RWPE2 (cell line): ENCODE data around the gene NLRP8.

Experiments used
- ATAC-seq: fragments of 200-7000 bp; cut with Tn5 transposase; 3 replicates; pipeline ENCODE4 v1.9.1; 2021; ENCODE audit warnings: low read depth
- DNase-seq: peaks from one replicate; pipeline ENCODE4 v3.0.0-alpha.2; 2020; ENCODE audit warnings: low spot score
- H3K27ac ChIP-seq: fragments of 450-650 bp; 2 replicates; pipeline ENCODE4 v1.5.1; 2017; ENCODE audit warnings: mild to moderate bottlenecking; ENCODE audit not compliant: poor library complexity, severe bottlenecking
- H3K27me3 ChIP-seq: fragments of 250-450 bp; sonication (Bioruptor Pico); 2 replicates; pipeline ENCODE4 v1.5.1; 2021; ENCODE audit warnings: mild to moderate bottlenecking, moderate library complexity; ENCODE audit not compliant: insufficient read depth, poor library complexity, severe bottlenecking
- H3K36me3 ChIP-seq: fragments of 250-450 bp; sonication (Bioruptor Pico); 2 replicates; pipeline ENCODE4 v1.5.1; 2020; ENCODE audit warnings: low read depth, mild to moderate bottlenecking, moderate library complexity
- H3K4me1 ChIP-seq: fragments of 250-450 bp; sonication (Bioruptor Pico); 2 replicates; pipeline ENCODE4 v1.5.1; 2021; ENCODE audit warnings: mild to moderate bottlenecking, moderate library complexity; ENCODE audit not compliant: insufficient read depth, poor library complexity, severe bottlenecking
- H3K4me3 ChIP-seq: fragments of 250-450 bp; sonication (Bioruptor Pico); 2 replicates; pipeline ENCODE4 v1.5.1; 2021; ENCODE audit warnings: mild to moderate bottlenecking, moderate library complexity; ENCODE audit not compliant: severe bottlenecking
- H3K9me3 ChIP-seq: fragments of 250-450 bp; sonication (Bioruptor Pico); 2 replicates; pipeline ENCODE4 v1.5.1; 2021; ENCODE audit warnings: mild to moderate bottlenecking, moderate library complexity; ENCODE audit not compliant: severe bottlenecking
- TF ChIP-seq, protein P1 (sequence below): fragments of 450-650 bp; IDR thresholded peaks from one replicate; pipeline ENCODE4 v1.5.1; 2017; ENCODE audit warnings: mild to moderate bottlenecking, moderate library complexity; ENCODE audit not compliant: poor library complexity, severe bottlenecking

The NLRP8 gene

DNA sequence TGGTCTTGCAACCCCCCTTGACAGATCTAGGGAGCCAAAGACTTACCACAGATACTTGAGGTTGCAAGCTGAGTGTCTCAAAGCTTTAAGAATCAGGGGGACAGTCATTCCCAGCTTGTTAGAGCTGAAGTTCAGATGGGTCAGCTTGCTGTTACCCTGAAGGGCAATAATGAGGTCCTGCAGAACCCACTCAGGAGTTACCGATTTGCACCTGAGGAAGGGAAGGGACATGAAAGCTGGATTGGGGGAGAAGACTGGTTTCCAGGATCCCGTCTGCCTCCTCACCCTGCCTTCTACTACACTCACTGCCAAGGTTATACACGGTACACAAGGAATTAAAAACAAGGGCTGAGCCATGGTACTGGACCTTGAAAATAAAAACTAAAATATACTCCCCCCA is 39.9 kb upstream of the NLRP8 start:
- Histone ChIP-seq H3K9me3 (no peaks in the 10 kb centered on the region), H3K27ac (no peak overlapping the region), H3K4me3 (no peak overlapping the region), H3K36me3 (no peaks in the 10 kb centered on the region), H3K27me3 (no peaks in the 10 kb centered on the region), H3K4me1 (no peaks in the 10 kb centered on the region)
- TF ChIP-seq, protein P1, sequence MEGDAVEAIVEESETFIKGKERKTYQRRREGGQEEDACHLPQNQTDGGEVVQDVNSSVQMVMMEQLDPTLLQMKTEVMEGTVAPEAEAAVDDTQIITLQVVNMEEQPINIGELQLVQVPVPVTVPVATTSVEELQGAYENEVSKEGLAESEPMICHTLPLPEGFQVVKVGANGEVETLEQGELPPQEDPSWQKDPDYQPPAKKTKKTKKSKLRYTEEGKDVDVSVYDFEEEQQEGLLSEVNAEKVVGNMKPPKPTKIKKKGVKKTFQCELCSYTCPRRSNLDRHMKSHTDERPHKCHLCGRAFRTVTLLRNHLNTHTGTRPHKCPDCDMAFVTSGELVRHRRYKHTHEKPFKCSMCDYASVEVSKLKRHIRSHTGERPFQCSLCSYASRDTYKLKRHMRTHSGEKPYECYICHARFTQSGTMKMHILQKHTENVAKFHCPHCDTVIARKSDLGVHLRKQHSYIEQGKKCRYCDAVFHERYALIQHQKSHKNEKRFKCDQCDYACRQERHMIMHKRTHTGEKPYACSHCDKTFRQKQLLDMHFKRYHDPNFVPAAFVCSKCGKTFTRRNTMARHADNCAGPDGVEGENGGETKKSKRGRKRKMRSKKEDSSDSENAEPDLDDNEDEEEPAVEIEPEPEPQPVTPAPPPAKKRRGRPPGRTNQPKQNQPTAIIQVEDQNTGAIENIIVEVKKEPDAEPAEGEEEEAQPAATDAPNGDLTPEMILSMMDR, result no peak
- no peak for DNase-seq
- no peak for ATAC-seq

DNA sequence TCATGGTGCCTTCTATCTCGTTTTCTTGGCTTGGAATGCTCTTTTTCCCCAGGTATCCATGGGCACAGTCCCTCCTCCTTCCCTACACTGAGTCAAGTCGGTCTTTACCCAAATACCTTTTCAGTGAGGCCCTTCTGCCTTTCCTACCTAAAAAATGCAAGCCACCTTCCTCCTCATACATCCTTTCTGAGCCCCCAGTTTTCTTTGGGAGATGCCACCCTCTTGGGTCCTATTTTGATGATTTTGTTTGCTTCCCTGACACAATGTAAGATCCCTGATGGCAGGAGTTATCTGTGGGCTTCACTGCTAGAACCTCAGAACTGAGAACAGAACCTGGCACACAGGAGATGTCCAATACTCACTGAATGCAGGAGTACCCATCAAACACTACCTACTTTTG is 37.8 kb upstream of the NLRP8 start:
- Histone ChIP-seq H3K36me3 (no peaks in the 10 kb centered on the region), H3K4me3 (no peak overlapping the region), H3K9me3 (no peaks in the 10 kb centered on the region), H3K4me1 (no peaks in the 10 kb centered on the region), H3K27ac (no peak overlapping the region), H3K27me3 (no peaks in the 10 kb centered on the region)
- TF ChIP-seq, protein P1, result no peak
- DNase-seq (no peak), ATAC-seq (no peak)

DNA sequence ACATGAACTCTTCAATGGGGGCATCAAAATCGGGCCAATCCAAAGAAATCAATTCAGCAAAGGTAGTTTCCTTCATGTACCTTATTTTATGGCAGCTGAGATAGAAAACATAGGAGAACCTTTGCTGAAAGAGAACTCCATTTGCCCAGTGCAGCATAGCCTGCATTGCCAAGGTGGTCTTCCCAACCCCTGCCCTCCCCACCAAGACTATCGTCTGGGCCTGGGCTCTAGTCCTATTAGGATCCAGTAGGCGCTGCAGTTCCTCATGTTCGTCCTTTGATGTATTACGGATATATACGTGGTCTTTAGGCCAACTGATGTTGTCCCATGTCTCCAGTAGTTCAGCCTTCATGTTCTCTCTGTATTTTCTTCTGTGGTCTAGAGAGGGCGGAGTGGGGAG is 34.7 kb upstream of the NLRP8 start:
- H3K9me3 ChIP-seq, result peaks cover 2% of the 10 kb centered on the region
- TF ChIP-seq, protein P1, result no peak
- no peaks in the 10 kb centered on the region for H3K4me1 ChIP-seq
- H3K27me3 ChIP-seq, result no peaks in the 10 kb centered on the region
- no peak overlapping the region for H3K27ac ChIP-seq
- no peak overlapping the region for H3K4me3 ChIP-seq
- no peak for ATAC-seq
- no peak for DNase-seq
- no peaks in the 10 kb centered on the region for H3K36me3 ChIP-seq

DNA sequence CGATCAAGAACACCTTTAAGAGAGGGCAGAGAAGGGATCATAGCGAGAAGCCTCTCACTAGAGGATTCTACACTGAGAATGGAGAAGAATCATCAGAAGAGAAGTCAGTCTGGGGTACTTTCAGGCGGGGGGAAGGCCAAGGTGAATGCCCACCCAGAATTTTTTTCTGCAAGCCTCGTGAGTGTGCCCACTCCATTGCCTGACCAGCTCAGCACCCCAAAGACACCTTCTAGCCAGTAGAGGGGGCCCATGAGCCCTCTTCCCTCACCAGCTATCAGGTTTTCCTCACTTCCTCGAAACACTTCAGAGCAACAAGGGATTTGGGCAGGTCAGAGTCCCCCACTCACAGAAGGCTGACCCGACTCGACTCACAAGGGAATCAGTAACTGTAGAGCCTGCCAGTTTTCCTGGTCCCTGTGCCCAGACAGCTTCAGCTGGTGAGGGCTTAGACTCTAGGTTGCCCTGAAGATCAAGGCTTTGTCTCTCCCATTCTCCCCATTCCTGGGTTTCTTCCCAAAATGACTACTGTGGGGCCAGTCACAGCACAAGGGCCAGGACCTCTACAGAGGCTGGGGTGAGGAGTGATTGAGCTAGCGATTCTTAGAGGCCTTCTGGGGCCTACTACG is 33.9 kb upstream of the NLRP8 start:
- no peaks in the 10 kb centered on the region for H3K27me3 ChIP-seq
- ATAC-seq, result no peak
- TF ChIP-seq, protein P1, result peak; percentile 28
- no peaks in the 10 kb centered on the region for H3K4me1 ChIP-seq
- no peak for DNase-seq
- H3K9me3 ChIP-seq, result peaks cover 4% of the 10 kb centered on the region
- H3K27ac ChIP-seq, result no peak overlapping the region
- no peak overlapping the region for H3K4me3 ChIP-seq
- no peaks in the 10 kb centered on the region for H3K36me3 ChIP-seq

DNA sequence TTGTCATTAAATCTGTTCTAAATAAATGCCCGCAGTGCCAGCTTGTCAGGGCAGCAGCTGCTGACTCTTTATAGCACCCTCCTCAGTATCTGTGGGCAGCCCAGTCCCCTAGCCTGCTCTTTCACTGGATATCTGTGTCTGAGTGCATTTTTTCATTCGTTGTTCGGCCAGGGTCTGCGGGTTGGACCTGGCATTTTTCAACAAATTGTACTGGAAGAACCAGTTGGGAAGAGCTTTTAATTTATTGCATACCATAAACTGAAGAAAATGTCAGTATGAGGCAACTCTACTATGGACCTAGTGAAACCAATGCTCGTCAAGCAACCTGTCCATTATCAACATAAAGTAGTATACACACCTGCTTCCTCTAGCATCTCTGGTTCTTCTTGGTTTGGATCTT is 24.1 kb upstream of the NLRP8 start:
- peaks cover under 1% of the 10 kb centered on the region for H3K9me3 ChIP-seq

More for the DNA sequence above, 24.1 kb upstream of the NLRP8 start:
- Histone ChIP-seq H3K4me3 (no peak overlapping the region), H3K27ac (no peak overlapping the region), H3K36me3 (no peaks in the 10 kb centered on the region), H3K27me3 (no peaks in the 10 kb centered on the region), H3K4me1 (no peaks in the 10 kb centered on the region)
- TF ChIP-seq, protein P1, result no peak
- DNase-seq (no peak), ATAC-seq (no peak)
